DMS53 treated with DMSO at 0.1 percent for 48 hours (cell line): ENCODE data around the gene PINK1.
"Not testable (repeated sequence)": the region's sequence is repeated elsewhere in the genome, so short reads cannot be mapped to it uniquely, and the experiment has no call there.

ENCODE experiments used
- DNase-seq: peaks from one replicate; lab custom pipeline; 2025; ENCODE audit not compliant: unreplicated experiment; lab: John Stamatoyannopoulos, UW

Gene PINK1

DNA sequence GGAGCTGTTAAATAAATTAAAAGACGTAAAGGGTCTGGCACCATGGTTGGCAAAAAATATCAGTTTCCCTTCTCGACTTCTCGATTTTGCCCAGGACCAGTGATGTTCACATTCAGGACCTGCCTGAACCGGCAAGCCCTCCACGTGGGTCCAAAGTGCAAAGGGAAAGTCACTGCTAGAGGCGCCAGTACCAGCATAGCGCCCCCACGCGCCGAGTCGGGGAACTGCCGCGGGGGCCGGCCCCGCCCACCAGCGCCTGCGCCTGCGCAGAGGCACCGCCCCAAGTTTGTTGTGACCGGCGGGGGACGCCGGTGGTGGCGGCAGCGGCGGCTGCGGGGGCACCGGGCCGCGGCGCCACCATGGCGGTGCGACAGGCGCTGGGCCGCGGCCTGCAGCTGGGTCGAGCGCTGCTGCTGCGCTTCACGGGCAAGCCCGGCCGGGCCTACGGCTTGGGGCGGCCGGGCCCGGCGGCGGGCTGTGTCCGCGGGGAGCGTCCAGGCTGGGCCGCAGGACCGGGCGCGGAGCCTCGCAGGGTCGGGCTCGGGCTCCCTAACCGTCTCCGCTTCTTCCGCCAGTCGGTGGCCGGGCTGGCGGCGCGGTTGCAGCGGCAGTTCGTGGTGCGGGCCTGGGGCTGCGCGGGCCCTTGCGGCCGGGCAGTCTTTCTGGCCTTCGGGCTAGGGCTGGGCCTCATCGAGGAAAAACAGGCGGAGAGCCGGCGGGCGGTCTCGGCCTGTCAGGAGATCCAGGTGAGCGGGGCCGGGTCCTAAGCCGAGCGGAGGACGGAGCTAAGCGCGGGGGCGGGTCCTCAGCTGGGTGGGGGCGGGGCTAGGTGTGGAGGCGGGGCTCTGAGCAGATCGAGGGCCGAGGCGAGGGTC lies at the start of gene PINK1:
Gene PINK1 (plus strand): TSS at position 269 of the 875 bp plus-strand sequence. CDS start 91 bp downstream, at position 360.
- DNase-seq, result peak; percentile 80

DNA sequence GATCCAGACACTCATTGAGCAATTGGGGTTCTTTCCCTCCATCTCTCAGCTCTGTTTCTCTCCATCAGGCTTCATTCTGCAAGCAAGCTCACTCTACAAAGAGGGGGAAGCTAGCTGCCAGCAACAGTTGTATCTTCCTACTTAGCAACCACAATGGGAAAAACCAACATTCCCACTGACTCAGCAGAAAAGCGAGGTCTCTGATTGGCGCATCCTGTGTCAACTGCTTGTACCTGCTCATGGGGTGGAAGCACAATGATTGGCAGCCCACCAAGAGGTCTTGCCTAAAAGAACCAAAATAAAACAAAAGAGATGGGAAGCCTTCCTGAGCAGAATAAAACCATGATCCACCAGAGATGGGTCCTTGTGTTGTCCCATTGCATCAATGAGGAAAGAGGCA lies 48.4 kb upstream of the PINK1 start:
- no peak for DNase-seq

DNA sequence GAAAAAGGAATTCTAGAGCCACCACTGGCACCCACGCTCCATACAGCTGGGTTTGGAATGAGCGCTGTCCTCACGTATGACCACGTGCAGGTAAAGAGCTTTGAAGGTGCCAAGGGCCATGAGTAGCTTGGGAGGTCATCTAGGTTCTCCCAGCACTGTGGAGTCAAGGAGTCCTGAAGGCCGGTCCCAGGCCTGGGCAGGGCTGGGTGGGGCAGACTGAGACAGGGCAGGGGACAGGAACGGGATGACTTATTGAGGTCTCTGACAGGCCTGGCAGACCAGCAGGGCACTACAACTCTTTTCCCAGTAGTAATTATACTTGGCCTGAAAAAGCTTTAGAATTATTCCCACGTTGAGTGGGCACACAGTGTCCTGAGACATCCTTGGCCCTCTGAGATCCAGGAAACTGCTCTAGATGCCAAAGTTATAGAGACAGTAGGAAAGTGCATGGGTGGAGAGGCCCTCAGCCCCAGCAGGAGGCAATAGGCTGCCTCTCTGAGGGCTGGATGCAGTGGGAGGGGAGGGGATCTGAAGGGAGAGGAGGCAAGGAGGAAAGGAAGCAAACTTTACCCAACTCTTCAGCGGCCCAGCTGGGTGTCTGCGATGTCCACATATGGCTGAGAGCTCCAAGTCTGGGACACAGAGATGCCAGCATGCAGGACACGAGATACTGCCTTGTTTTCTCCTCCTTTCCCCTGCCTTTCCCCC lies 46.2 kb upstream of the PINK1 start:
- DNase-seq, result no peak

DNA sequence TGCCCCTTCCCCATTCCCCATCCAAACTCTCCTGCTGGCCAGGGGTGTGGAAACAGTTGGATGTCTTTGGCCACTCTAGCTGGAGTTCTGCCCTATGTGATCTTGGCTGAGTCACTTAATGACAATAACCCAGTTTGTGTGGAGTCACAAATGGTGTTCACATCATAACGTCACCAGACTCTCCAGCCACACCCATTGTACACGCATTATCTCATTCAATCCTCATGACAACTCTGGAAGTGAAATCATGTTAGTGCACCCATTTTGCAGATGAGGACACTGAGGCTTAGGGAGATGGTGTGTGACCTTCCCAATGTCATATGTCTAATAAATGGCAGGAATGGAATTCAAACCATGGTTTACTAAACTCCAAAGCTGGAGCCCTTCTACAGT lies 45.6 kb upstream of the PINK1 start:
- DNase-seq, result no peak

DNA sequence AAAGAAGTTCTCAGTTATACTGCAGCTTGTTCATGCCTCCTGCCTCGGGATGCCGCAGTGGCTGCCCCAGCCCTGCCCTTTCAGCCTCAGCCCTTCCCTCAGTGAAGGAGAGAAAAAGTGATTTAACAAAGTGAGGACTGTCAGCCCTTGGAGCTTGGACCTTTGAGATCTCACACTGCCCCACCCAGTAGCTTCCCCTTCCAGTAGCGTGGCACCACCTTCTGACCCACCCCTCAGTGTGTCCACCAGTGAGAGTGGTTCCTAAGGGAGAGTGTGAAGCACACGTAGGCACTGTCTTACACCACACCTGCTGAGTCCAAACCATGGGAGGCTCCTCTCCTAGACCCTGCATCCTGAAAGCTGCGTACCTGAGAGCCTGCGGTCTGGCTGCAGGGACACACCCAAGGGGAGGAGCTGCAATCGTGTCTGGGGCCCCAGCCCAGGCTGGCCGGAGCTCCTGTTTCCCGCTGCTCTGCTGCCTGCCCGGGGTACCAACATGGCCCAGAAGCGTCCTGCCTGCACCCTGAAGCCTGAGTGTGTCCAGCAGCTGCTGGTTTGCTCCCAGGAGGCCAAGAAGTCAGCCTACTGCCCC lies 44.5 kb upstream of the PINK1 start, which contains the start of gene CDA:
Gene CDA (plus strand): TSS at position 464 of the 592 bp plus-strand sequence. CDS start 33 bp downstream, at position 497.
- no peak for DNase-seq

DNA sequence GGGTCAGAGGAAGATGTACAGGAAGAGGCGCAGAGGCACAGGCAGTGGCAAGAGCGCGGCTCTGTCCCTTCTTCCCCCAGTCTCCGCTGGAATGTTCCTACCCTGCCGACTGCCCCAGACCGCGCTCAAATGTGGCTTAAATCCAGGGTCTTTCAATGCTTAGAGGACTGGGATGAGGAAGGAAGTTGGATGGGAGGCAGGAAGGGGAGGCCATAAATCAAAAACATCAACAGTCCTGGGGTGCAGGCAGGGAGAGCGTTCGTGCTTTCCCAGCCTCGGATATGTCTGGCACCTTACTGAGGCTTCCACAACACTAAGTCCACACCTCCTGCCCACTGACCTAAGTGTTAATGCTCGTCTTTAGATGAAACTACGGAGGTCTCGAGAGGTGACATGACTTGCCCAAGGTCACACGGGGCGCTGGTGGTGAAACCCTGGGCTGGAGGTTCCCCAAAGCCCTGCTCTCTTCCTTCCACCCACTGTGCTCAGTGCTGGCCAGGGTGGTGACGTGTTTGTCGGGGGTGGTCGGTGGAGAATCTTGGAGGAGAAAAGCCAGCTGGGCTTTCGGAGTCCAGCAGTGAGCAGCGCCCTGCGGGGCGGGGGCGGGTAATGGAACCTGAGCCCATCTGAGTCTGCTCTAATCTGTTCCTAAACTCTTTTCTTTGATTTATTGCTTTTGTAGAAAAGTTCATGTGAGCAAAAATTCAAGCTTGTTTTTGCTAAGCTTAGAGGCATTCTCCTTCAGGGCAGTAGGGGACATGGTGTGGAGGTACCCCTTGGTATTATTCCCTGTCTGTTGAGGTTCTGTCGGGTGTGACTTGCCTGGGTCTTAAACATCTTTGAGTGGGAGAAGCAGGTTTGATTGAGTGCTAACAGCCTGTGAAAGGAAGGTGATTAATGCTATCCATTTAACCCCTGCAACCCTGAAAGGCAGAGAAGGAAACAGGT lies 43.7 kb upstream of the PINK1 start:
- DNase-seq, result no peak

DNA sequence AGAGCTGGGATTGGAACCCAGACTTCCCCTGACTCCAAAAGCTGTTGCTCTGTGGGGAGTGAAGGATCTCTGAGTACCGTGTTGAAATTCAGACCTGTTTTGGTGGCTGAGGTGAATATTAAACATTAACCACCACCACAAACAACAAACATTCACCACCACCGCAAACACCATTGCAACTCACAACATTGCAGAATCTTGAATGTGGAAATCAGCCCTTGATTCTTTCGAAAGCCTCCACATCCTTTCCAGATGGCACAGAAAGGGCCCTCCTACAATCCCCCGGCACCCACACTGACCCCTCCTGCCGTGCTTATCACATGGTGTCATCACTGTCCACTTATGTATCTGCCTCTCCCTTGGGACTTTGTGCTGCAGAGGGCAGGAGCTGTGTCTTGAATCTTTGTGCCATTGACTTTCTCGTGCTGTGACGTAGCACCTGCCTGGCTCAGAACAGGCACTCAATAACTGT lies 42.9 kb upstream of the PINK1 start:
- DNase-seq, result no peak

DNA sequence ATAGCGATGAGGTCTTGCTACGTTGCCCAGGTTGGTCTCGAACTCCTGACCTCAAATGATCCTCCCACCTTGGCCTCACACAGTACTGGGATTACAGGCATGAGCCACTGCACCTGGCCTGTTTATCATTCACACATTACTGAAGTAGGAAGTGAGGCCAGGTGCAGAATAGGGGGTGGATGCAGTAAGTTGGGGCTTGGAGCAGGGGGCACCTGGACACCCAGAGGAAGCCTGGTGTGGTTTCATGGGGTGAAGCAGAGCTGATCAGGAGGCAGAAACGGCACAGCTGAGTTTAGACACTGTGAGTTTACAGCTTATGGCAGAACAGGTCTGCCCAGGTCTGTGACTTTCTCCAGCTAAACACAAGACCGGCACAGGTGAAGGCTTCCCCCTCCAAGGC lies 39.5 kb upstream of the PINK1 start:
- DNase-seq, result peak; percentile 3

DNA sequence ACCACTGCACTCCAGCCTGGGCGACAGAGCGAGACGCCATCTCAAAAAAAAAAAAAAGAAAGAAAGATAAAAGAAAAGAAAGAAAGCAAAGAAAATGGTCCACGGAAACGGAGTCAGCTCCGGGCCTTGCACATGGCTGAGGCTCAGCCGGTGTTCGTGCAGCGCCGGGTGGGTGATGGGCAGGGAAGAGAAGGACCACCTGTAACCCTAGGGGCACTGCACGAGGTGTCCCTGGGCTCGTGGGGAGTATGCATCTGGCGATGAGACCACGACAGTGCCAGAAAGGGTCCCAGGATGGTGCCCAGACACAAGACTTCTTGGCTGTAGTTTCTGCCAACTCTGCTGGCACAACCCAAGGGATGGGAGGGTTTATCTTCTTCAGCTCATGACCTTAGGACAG lies 38.5 kb upstream of the PINK1 start:
- DNase-seq, result no peak

DNA sequence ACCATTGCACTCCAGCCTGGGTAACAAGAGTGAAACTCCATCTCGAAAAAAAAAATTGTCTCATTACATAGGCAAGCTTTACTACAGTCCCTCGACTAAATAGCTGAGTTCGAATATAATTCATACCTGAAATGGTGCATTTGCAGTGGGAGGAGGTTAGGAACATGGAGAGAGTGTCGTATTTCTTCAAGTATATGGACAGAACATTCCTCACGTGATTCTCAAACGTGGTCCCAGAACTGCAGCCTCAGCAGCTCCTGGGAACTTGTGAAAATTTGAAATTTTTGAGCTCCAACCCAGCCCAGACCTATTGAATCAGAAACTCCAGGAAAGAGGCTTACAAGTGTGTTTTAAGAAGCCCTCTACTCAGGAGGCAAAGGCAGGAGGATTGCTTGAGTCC lies 37.2 kb upstream of the PINK1 start:
- no peak for DNase-seq

DNA sequence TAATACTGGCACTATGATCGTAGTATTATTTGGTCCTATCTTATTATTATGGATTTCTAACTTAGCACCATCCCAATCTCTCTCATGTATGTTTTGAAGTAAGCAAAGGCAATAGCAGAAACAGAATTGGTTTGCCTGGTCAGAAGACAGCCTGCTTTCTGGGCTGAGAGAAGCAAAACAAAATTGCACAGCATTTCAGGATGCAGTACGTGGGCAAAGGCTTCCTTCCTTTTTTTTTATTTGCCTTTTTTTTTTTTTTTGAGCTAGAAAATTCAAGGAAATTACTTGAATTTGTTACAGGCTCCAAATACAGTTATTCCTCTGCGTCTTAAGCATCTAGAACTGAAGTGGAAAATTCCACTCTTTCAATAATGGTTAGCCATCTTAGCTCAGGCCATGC lies 35.6 kb upstream of the PINK1 start:
- no peak for DNase-seq

DNA sequence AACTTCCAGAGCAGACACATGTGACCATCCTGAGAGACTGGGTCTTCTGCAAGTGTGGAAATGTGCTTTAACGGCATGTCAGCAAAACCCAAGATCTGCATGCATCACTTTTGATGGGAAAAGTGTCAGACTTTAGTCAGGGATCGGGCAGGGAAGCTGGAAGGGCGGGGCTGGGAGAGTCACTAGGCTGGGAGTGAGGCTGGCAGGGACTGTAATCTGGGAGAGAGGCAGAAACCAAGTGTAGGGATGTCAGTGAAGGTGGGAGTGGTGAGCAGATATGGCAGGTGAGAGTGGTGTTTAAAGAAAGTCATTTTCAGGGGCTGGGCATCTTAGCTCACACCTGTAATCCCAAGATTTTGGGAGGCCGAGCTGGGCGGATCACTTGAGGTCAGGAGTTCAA lies 33.1 kb upstream of the PINK1 start:
- no peak for DNase-seq

DNA sequence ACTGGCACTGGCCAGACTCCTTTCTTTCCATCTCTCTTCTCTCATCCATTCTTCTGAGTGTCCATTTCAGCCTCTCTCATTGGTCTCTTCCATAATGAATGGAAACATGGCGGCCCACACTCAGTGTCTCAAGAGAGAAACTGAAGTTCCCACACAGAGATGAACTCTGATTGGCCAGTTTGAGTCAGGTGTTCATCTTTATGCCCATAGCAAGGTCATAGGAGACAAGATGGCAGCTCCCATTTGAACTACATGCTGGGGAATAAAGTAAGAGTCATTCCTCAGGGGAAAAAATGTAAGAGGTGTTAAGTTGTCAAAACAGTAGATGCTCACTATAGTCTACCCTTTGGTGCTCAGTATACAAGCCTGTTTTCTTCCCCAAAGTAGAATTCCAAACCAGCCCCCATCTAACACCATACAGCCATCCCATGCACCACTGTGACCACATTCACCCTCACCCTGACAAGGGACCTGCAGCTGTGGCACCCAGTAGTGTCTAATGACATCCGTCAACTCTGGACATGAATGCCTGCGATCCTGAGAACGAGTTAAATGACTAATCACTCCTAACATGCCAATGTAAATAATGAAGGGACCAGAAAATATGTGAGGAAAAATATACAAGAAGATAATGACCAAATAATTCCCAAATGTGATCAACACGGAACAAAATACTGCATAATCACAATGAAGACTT lies 32.0 kb upstream of the PINK1 start:
- DNase-seq, result no peak

DNA sequence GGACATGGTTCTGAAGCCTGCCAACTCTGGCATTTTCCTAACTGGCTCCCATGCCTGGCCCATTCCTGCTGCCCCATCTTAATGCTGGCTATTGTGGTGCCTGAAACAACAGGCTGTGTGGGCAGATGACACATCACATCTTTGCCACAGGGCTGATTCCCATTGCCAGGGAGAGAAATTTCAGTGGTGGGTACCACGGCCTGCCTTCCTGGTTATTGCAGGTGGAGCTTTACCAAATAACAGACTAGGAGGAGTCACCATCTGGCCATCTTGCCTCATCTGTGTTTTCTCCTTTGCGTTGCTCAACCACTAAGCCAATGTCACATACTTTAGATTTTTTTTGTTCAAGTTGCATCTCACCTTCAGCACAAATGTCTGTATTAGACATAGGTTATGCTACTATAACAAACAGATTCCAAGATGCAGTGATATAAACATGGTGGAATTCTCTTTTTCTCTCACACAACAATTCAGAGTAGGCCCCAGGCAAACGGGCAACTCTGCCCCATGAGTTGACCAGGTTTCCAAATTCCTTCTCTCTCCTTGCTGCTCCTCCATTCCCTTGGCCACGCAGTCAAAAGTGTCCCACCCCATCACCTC lies 30.3 kb upstream of the PINK1 start:
- DNase-seq, result no peak

DNA sequence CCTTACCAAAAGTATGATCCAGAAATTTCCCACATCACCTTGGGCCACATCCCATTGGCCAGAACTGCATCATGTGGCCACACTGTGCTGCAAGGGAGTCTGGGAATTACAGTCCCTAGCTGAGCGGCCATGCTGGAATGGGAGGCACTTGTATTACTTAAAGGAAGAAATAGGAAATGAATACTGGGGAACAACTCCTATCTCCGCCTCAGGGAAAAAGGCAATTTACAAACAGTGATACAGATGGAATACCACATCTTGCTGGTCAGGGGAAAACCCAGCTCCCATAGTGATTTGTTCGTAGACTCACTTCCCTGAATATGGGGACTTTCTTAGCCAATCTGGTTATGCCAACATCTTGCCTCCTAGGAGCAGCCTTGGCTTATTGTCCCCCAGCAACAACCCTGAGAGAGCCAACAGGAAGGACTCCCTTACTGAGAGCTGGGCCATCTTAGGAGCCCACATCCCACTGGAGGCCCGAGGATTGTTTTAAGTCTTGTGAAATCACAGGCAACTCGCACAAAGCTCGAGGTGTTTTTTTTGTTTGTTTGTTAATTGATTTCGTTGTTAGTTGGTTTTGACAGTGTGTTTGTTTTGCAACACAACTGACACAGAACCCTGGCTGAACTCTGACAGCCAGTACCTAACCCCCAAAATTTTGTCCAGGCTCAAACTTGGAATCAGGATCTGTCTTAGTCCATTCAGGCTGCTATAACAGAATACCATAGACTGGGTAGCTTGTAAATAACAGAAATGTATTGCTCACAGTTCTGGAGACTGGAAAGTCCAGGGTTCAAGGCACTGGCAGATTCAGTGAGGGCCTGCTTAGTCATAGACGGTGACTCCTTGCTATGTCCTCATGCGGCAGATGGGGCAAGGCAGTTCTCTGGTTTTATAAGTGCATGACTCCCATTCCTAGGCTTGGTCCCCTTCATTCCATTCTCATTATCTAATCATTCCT lies 29.5 kb upstream of the PINK1 start:
- DNase-seq, result no peak

DNA sequence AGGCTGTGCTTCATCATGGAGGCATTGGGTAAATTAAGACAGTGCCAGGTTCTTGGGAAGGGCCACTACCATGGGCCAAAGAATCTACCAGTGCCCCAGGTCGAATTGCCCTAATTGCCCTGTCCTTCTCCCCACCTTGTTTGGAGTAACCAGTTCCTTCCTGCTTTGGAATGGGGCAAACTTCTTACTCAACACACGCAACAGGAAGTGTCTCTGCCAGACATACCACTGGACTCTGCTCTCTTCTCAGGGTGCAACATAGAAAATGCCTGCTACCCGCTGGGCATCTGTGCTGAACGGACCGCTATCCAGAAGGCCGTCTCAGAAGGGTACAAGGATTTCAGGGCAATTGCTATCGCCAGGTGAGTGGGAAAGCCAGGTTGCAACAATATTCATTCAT lies 28.6 kb upstream of the PINK1 start:
- DNase-seq, result no peak

DNA sequence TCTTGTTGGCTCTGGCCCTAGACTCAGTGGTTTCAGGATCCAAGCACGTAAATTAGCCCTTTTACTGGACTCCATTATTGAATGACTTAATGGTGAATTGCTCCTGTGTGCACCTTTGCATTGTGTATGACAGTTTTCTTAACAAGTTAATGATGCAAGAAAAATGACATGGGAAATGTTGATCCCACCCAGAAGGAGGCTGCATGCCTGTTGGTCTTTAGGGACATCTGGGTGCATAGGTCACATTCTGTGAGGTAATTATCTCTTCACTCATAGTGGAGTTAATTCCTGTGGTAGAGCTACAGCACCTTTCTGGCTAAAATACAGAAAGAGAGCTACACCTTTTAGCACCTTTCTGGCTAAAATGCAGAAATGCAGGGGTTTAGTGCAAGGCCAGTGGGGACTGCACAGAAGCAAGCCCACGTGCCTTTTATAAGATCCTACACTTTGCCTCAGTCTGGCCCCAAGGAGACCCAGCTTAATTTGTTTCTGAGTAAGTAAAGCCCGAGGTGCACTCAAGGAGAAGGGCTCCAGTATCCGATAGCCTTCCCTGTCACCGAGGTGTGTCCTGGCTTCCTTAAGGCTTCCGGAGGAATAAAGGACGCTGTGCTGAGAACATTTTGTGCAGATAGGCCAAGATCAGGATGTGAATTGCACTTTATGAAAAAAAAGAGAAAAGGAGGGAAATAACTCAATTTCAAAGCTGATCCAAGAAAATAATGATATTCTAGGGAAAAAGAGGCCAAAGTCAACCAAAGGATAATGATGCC lies 26.3 kb upstream of the PINK1 start:
- not testable (repeated sequence) for DNase-seq

DNA sequence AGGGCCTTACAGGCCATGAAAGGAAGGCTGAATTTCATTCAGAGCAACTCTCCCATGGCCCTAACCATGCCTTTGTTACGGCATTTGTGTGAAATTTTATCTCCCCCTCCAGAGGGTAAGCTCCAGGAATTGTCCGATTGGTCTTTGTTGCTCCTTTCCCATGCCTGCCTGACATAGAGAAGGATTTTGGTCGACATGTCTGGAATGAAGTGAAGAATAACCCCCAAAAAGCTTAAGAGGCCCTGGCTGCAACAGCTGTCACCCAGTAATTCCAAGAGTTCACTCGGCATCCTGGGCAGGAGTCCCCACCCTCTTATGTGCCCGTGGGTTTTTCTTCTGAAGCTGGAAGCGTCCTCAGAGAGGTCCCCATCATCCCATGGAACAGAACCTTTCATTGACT lies 23.7 kb upstream of the PINK1 start:
- no peak for DNase-seq
